Activated CD4-positive, CD25-positive, alpha-beta regulatory T cell treated with anti-CD3 and anti-CD28 coated beads, Interleukin-2, amount 50 U/mL, for 16 hours (primary cell): Measurements from ENCODE around the gene CFAP46.

Source experiments
- DNase-seq: peaks from one replicate; pipeline ENCODE4 v3.0.0-alpha.2; 2020; ENCODE audit warnings: low read depth, low spot score

CFAP46 gene

GRCh38 chr10:132881186-132881920 lies 61.0 kb downstream of the CFAP46 start:
- no peak for DNase-seq

- DNase-seq = no peak
Measured at GRCh38 chr10:132880128-132880981, 62.0 kb downstream of the CFAP46 start.

- no peak for DNase-seq
Measured at GRCh38 chr10:132879408-132880127, 62.8 kb downstream of the CFAP46 start.

GRCh38 chr10:132878730-132879407 lies 63.5 kb downstream of the CFAP46 start:
- no peak for DNase-seq

DNA sequence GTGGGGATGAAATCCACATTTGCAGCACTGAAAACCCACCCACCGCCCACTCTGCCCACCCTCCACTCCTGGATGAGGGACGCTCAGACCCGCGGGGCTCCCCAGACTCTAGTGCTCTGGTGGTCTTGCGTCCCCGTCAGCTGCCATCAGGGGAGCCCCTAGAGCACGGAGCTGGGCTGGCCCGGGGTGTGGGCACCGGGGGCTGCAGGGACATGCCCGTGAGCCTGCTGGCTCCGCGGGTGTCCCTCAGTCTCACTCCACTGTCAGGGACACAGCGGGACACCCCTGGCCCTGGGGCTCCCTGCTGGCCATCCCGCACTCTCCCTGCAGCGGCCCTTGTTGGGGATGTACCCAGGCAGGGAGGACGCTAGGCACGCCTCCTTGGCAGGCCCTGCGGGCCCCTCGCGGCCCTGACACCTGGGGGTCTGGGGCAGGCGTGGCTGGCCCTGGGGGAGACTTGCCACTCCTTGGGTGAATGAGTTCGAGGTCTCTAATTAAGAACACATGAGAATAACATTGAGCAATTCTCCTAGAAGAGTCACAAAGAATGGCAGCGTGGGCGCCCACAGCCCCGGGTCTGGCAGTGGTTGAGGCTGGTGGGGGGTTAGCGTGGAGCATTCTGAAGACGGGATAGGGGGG lies 64.2 kb downstream of the CFAP46 start:
- no peak for DNase-seq

DNA sequence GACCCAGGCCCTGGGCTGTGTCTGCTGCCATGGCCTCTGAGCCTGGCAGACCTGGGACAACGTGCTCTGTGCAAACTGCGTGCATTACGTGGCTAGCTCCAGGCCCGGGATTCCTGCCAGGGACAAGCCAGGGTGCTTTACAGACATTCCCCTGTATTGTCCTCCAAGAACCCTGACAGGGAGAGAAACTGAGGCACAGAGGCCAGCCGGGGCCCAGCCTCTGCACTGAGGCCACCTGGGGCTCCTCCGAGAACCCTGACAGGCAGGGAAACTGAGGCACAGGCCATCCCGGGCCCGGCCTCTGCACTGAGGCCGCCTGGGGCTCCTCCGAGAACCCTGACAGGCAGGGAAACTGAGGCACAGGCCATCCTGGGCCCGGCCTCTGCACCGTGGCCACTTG lies 64.9 kb downstream of the CFAP46 start:
- no peak for DNase-seq

GRCh38 chr10:132876993-132877431 lies 65.4 kb downstream of the CFAP46 start:
- no peak for DNase-seq

- DNase-seq = no peak
Measured at GRCh38 chr10:132876131-132876860, 66.1 kb downstream of the CFAP46 start.

- DNase-seq = no peak
Measured at GRCh38 chr10:132875435-132875834, 66.9 kb downstream of the CFAP46 start.

GRCh38 chr10:132873395-132873794 lies 69.0 kb downstream of the CFAP46 start:
- DNase-seq = no peak

GRCh38 chr10:132872658-132873057 lies 69.7 kb downstream of the CFAP46 start:
- no peak for DNase-seq

GRCh38 chr10:132870426-132870825 lies 71.9 kb downstream of the CFAP46 start:
- DNase-seq = no peak

- DNase-seq = no peak
Measured at GRCh38 chr10:132869621-132870020, 72.7 kb downstream of the CFAP46 start.

DNA sequence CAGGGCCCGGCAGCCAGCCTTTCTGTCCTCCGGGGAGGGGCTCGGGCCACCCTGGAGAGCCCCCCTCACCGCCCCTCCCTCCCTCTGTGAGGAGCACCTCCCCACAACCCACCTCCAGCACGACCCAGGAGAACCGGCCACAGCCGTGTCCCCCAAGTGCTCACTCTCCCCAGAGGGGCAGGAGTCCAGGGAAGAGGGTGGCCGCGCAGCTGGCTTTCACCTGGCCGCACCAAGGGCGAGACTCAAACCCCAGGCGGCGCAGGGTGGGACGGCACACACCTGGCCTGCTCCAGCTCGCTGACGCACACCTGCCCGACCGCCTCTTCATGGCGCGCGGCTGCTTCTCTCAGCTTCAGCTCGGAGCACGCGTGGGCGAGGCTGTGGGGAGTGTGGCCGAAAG lies 73.4 kb downstream of the CFAP46 start:
- no peak for DNase-seq

- no peak for DNase-seq
Measured at GRCh38 chr10:132867801-132868644, 74.3 kb downstream of the CFAP46 start.

DNA sequence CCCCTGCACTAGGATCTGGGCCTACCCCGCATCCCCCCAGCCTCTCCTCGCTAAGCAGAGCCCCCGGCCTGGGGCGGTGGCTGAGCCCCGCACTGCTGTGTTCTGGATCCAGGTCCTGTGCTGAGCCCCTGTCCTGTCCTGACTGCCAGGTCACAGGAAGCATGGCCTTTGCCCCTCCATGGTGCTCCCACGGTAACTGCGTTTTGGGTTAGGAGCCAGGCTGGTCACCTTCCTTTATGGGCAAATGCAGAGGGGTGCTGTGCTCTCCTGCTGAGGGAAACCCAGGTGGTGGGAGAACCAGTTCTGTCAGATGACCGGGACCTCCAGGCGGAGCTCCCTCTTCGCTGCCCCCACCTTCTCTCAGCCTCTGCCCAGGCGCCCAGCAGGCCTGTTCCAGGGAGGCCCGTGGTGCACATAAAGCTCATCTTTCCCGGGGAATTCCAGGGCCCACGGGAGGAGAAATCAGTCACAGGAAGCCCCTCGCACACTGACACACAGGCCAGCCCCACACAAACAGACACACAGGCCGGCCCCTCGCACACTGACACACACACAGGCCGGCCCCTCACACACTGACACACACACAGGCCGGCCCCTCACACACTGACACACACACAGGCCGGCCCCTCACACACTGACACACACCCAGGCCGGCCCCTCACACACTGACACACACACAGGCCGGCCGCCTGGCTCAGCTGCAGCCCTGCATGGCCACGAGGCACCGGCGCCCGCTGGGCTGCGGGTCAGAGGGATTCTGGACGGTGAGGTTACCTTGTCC lies 75.6 kb downstream of the CFAP46 start:
- DNase-seq = no peak

DNA sequence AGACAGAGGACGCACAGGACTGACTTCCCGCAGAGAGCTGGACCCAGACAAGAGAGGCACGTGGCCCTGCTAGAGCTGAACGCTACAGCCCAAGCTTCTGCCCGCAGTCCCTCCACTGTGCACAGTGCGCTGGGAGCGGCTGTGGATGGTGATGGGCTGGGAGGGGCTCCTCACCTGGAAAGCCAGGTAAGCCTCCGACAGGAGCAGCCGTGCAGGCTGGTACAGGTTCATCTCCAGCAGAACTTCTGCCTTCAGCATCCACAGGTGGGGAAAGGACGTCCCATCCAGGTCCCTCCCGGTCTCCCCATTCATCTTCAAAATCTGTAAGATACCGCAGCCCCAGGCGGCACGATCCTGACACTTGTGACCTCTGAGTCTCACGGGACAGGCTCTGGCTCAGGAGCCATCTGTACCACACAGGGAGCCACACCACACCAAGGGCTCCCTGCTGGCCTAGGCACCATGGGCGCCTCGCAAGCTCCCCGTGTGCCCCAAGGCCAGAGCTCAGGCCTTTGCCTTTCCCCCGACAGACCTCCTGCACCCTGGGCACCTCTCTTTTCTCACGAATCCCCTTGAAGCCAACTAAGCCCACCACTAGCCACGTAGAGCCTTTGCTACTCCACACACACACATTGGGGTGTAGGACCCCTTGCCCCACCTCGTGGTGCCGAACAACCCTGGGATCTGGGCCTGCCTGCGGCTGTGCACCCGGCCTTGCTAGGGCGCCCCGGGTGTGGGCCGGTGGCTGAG lies 76.3 kb downstream of the CFAP46 start:
- DNase-seq = no peak

GRCh38 chr10:132865171-132865631 lies 77.2 kb downstream of the CFAP46 start:
- DNase-seq = no peak
